A204.1 (cell line): ENCODE results near the gene LRRK2.
"Not testable (repeated sequence)": the region's sequence is repeated elsewhere in the genome, so short reads cannot be mapped to it uniquely, and the experiment has no call there.

ENCODE experiments used
- FAIRE-seq: peaks from 2 replicates; lab custom pipeline; 2012; peaks lifted over from hg19 to GRCh38; lab: Jason Lieb, UNC

The LRRK2 gene

DNA sequence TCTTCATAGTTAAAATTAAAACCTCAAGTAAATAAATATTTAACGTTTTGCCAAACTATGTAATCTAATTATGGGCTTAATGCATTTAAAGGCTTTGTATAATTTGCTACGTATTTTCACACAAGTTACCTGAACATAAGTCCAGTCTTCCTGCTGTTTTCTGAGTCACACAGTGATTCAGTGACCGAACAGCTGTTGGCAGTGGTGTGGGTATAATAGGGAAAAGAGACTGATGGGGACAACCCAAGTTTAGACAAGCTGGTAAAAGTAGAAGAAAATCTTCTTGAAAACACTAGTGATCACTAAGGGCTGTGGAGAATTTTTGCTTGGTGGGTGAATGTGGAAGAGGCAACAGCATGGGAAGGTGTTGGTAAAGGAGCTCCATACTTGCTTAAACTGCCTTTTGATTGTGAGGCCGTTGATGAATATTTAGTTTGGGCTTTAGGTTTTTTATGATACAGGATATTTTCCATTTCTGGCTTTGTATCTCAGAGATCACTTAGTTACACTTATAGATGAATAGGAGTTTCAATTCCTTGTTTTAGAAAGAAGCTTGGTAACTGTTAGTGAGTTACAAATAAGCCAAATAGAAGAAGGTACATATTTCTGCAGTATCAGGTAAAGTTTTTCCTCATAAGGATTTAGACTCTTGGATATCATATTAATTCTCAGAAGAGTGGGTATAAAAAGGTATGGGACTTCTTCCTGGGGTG, 23.9 kb downstream of the LRRK2 start:
- FAIRE-seq = no peak

DNA sequence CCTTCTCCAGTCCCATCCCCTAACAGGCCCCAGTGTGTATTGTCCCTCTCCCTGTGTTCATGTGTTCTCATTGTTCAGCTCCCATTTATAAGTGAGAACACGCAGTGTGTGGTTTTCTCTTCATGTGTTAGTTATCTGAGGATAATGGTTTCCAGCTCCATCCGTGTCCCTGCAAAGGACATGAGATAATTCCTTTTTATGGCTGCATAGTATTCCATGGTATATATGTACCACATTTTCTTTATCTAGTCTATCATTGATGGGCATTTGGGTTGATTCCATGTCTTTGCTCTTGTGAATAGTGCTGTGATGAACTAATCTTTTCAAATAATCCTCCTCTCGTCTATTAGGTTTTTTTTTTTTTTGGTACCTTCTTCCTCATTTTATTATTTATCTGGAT, 25.9 kb downstream of the LRRK2 start:
- FAIRE-seq = not testable (repeated sequence)

DNA sequence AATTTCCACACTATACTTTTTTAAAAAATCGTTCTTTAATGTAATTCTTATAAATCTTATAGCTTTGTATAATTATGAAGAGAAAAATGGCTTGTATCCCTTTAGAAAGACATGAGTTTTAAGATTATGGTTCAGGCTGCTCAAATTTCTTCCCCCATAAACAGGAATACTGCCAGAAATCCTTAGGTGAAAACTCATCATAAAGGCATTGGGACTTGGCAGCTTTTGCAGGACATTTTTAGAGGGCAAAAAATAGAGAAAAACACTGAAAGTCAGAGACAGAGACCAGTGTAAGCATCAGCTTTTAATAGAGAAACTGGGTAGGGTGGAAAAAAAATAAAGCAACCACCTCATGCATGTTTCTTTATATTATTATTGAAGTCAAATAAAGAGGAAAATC, 29.1 kb downstream of the LRRK2 start:
- FAIRE-seq = no peak

DNA sequence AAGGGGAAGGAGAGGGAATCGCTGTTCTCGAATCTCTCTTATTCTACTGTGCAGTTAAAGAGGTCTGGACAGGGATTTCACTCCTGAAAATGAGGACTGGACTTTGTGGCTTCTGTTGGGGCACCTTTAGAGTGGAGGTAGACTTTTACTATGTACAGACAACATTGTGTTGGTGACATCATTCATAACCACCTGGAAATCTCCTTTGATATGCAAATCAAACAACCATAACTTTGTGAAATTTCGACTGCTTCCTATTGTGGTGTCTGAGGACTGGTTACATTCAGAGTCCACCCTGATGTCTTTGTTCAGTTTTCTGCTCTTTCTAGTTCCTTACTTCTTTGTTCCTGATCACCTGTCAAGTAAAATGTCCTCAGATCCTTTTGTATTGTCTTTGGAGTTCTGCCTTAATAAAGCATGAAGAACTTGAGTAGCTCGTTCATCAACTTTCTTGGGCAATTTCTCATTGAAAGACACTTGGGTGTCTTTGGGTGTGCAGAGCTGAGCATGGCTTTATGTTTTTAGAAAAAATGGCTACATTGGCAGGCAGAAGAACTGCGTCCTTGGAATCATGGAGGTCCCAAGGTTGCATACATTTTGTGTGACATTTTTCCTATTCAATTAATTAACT, 29.8 kb downstream of the LRRK2 start:
- no peak for FAIRE-seq

DNA sequence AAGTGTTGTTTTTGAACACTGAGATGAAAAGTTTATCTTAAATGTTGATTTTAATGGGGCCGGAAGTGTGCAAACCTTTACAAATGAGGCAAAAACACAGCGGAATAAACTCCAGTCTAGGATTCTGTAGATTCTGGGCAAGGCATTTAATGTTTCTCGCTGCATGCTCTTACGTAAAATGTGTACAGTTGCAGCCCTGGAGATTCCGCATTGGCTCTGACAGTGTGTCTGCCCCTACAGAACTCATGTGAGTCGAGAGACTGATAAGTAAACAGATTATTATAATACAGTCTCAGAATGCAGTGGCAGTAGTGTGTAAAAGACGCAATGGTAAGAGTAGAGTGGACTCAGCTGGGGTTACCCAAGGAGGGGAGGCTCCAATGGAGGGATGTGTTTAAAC, 33.6 kb downstream of the LRRK2 start:
- no peak for FAIRE-seq

DNA sequence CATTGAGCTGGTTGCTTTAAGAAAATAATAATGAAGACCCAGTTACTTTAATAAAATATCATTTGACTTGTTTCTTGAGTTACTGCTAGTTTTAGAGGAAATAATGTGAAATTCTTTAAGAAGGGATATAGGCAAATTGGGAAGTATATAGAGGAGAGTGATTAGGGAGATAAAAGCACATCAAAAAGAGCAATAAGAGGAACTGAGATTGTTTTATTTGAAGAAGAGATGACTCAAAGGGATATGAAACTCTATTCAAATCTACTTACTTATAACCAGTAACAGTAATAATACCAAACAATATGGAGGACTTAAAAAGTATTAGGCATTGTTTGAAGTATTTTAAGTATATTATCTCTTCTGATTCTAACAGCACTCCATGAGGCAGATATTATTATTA, 37.1 kb downstream of the LRRK2 start:
- no peak for FAIRE-seq

DNA sequence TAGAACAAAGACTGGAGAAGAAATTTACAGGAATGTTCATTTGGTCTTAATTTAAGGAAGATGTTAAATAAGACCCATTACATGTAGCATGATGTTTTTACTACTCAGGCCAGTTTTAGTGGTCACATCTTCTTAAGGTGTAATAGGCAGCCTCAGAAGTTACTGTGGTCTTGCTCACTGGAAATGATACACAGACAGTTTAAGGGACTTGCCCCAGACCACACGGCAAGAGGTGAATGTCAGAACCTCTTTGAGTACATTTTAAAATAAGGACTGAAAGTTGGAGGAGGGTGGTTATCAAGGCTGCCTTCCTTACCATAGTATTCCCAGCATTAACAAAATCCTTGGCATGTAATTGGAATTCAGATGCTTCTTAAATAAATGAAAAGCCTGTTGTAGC, 37.9 kb downstream of the LRRK2 start:
- no peak for FAIRE-seq

DNA sequence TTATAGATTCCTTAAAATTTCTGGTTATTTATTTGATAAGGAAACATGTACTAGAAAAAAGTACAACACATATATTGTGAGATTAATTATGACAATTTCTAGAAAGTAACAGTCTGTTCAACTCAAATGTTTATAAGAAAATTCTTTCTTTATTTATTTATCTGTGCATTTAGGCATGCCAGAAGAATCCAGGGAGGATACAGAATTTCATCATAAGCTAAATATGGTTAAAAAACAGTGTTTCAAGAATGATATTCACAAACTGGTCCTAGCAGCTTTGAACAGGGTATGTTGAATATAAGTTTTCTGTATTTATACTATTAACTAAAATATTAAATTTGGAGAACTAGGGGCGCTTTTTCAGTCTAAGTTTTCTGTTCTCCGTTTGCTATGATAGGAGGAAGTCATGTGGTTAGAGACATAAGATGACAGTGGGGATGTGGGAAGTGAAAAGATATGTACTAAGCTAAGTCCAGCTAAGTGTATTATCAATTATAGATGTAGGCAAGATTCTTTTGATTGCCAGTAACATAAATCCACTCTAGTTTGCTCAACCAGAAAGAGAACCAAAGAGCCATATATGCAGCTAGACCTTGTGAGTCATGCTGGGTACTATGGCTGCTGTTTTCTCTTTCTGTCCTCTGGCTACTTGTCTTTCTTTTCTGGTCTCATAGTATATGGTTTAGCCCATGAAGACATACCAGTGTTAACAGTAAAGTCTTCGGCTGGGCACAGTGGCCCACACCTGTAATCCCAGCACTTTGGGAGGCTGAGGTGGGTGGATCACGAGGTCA, 39.0 kb downstream of the LRRK2 start:
- FAIRE-seq = peak; percentile 72

DNA sequence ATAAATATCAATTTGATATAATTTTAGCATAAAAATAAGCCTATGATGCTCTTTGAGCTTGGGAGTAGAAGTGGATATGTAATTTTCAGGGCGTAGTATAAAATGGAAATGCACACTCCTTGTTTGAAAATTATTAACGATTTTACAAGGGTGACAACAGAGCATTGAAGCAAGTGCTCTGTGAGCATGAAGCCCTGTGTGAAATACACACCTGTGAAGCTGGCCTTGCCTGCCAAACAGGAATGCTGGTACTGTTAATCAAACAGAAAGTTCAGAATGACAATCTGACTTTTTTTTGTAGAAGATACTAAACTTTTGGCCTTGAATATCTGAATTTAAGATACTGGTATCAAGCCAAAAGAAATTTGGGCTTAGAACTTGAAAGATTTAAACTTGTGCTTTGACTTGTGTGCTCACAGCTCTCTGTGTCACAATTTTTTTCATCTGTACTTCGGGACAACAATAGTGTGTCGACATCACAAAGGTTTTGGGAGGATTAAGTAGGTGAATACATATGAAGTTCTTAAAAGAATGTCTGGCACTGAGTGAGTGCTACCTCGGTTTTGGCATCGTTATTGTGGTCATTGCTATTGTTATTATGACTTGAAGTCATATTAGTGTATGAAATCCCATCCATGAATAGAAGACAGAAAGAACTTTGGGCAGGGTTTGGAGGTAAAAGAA, 47.3 kb downstream of the LRRK2 start:
- no peak for FAIRE-seq

DNA sequence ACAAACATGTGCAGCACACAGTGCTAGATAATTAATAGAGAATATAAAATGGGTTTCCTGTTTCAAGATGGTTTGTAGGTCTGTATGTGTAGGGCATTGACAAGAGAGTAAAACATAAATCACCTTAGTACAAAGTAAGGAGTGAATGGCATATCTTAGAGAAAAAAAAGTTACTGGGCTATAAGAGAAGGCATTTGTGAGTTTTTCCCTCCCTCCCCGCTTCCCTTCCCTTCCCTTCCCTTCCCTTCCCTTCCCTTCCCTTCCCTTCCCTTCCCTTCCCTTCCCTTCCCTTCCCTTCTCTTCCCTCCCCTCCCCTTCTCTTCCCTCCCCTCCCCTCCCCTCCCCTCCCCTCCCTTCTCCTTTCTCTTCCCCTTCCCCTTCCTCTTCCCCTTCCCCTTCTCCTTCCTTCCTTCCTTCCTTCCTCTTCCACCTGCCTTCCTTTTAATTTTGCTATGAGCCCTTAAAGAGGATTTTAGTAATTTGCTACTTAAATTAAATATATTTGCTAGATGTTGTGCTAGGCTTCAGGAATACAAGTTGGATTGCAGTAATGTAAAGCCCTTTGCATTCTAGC, 57.1 kb downstream of the LRRK2 start:
- no peak for FAIRE-seq

DNA sequence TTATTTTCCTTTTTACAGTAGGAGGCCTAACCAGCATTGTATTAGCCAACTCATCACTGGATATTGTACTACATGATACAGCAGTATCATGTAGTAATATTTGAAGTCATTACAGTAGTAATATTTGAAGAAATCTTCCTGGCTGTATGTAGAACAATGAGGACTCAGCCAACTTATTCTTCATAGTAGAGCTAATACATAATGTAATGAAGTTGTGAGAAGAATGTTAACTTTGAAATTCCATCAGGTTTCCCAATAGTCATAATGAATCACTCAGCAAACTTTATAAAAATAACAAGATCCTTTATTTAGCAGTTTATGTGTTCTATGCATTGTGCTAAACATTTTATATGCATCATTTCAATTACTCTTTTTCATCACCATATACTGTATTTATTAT, 61.8 kb downstream of the LRRK2 start:
- FAIRE-seq = no peak

DNA sequence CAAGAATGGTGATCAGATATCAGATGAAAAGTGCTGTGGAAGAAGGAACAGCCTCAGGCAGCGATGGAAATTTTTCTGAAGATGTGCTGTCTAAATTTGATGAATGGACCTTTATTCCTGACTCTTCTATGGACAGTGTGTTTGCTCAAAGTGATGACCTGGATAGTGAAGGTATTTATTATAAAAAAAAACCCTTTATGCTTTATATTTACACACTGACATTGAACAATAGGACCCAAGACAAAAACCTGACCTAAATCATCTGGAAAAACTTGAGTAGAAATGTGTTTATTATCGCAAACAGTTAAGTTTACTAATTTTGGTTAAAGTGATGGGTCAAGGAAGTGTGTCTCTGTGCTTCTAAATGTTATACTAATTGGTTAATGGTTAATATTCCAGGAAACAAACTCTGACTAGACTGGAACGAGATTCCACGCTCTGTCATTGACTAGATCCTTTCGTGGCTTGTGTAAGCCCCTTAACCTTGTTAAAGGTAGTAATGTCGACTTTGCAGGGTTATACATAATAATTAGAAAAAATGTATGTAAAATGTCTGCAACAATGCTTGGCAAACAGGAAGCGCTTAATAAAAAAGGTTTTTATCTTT, 62.7 kb downstream of the LRRK2 start:
- no peak for FAIRE-seq

DNA sequence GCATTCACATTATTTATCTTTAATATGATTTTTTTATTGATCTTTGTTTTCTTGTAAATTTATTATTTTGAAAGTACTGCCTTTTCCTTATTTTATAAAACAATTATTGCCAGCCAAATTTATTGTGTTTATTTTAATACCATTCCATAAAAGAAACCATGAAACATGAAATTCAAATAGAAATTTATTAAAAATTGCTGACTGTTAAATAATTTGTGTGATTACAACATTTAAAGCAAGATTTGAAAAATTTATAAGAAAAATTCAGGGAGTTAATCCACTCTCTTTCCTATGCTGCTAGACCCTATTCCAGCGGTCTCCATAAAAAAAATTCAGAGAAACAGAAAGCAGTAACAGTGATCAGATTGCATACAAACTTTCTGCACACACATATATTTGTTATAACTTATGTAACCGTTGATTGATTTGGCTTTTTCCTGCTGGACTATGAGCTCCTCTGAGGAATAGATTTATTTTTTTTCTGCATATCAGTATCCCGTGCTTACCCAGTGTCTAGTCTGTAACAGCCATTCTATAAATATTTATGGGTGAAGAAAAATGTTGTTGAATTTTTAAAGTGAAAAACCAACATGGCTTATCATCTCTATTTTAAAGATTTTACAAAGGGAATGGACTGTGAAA, 68.1 kb downstream of the LRRK2 start:
- FAIRE-seq = no peak

DNA sequence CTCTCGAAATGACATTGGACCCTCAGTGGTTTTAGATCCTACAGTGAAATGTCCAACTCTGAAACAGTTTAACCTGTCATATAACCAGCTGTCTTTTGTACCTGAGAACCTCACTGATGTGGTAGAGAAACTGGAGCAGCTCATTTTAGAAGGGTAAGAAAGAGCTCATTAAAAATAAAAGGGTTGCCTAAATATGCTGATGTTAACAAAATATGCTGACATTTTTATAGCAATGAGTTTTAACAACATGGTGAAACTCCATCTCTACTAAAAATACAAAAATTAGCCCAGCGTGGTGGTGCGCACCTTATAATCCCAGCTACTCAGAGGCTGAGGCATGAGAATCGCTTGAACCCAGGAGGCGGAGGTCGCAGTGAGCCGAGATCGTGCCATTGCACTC, 73.5 kb downstream of the LRRK2 start:
- no peak for FAIRE-seq

DNA sequence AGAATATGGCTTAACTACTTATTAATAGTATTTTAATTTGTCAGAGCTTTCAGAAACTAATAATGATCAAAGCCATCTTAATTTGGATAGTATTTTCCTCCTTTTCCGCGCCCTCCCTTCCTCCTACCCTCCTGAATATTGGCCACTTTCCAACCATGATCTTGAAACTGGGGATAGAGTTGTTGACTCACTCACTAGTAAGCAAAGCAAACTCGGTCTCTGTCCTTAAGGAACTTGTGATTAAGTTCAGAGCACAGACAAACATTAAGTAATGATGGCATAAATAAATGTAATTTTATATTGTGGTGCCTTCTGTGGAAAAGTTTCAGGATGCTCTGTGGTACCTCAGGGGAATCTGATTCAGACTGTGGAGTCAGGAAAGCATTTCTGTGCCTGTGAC, 75.7 kb downstream of the LRRK2 start:
- FAIRE-seq = no peak

DNA sequence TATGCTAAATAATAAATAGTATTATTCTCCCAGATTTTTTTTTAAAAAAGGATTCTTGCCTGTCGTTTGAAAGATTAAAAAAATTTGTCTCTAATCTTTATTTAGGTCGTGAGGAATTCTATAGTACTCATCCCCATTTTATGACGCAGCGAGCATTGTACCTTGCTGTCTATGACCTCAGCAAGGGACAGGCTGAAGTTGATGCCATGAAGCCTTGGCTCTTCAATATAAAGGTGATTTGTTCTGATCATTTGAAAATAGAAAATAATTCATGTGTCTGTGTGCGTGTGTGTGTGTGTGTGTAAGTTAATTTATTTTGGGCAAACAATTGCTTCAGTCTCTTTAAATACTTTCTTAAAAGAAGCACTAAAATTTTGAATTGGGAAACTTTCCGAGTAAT, 84.2 kb downstream of the LRRK2 start:
- FAIRE-seq = no peak

DNA sequence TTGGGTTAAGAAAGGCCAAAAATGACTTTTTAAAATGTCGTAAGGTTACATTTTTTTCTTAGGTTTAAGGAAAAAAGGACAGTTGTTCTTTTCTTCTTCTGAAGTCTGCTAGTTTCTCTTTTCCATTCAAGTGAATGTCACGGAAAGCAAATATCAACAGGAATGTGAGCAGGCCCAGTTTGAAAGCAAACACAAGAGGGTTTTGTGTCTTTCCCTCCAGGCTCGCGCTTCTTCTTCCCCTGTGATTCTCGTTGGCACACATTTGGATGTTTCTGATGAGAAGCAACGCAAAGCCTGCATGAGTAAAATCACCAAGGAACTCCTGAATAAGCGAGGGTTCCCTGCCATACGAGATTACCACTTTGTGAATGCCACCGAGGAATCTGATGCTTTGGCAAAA, 85.4 kb downstream of the LRRK2 start:
- no peak for FAIRE-seq

DNA sequence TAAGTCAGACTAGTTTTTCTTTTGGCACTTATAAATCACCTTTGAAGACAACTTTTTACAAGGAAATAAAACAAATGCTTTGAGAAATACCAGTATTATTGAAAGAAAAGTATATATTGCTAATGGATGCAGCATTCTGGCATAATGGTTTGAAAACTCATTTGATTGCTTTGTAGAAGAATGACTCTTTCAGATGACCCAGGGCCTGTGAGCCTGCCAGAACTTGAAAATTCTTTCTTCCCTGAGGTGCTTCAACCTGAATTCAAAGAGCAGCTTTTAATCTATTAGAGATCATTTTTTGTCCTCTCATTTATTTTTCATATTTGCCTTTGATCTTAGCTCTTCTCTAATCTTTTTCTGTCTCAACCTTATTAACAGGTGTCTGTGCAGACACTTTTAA, 87.4 kb downstream of the LRRK2 start:
- no peak for FAIRE-seq

DNA sequence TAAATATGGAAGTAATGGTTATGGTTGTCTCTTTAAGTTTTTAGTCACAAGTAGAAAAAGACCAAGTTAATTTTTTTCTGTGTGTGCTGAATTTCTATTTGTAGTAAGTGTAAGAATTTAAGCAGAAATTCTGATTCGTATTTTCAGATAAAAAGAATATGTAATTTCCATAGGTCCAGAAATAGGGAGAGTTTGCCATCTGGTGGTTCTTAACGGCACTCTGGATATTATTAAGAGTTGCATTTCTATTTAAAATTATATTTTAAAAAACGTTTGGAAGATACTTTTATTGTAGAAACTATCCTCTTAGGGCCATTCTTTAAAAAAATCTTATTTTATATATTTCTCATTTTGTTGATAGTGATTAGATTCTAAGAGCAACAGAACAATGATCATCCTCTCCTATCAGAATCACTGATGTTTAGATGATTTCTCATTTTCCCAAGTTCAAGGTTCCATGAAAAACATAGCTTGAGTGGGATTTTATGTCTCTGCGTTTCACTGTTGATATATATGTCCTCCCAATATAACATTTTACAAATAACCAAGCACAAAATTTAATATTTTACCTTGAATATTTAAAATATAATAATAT, 88.3 kb downstream of the LRRK2 start:
- FAIRE-seq = peak; percentile 90

DNA sequence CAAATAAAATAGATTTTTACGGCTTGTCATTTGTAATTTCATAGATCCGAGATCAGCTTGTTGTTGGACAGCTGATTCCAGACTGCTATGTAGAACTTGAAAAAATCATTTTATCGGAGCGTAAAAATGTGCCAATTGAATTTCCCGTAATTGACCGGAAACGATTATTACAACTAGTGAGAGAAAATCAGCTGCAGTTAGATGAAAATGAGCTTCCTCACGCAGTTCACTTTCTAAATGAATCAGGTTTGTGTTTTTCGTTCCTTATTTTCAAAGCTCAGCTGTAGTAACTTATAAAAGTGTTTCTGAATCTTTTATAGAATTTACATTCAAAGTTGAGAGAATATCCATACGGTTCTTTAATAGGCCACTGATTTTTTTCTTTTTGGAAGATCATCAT, 89.1 kb downstream of the LRRK2 start:
- FAIRE-seq = no peak

DNA sequence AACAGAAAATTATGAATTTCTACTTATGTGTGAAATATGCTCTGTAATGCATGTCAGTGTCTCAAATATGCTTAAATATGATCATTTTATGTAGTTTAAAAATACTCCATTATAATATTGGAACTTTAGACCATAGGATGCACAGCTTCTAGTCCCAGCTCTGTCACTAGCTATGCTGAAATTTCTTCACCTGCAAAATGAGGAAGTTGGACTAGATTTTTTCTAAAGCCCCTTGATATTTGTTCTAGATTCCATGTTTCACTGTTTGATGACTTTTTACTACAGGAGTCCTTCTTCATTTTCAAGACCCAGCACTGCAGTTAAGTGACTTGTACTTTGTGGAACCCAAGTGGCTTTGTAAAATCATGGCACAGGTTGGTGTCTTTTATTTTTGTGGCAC, 90.1 kb downstream of the LRRK2 start:
- FAIRE-seq = no peak
